T-helper 17 cell (primary cell): ENCODE measurements around the gene CDCP2. TPM values are rescaled to one million over a fixed set of nuclear protein-coding genes. Genes with fewer than 3 reads are reported as not detected.

Experiments
- ATAC-seq: fragments of 150-1000 bp; cut with Tn5 transposase; 2 replicates; pipeline ENCODE4 v1.10.0; 2021; ENCODE audit warnings: mild to moderate bottlenecking, moderate library complexity
- DNase-seq, 3 donors: peaks; one replicate each; pipeline versions ENCODE4 v3.0.0 to v3.0.0-alpha.2; 2020 to 2021
- H3K9me3 ChIP-seq: one replicate; pipeline ENCODE4 v1.7.0; 2013; ENCODE audit warnings: low read length, mild to moderate bottlenecking; ENCODE audit not compliant: control insufficient read depth, poor library complexity, severe bottlenecking
- H3K27ac Mint-ChIP-seq: one replicate; pipeline ENCODE4 v1.8.0; 2022; ENCODE audit warnings: mild to moderate bottlenecking, moderate library complexity, mixed read lengths
- H3K27me3 Mint-ChIP-seq: one replicate; pipeline ENCODE4 v1.8.0; 2022; ENCODE audit warnings: mixed read lengths
- H3K36me3 Mint-ChIP-seq: one replicate; pipeline ENCODE4 v1.8.0; 2022; ENCODE audit warnings: low read depth, mixed read lengths
- H3K4me1 Mint-ChIP-seq: one replicate; pipeline ENCODE4 v1.8.0; 2022; ENCODE audit warnings: mild to moderate bottlenecking, mixed read lengths
- H3K4me3 Mint-ChIP-seq: one replicate; pipeline ENCODE4 v1.8.0; 2022; ENCODE audit warnings: mild to moderate bottlenecking, moderate library complexity, mixed read lengths
- total RNA-seq, 4 donors: library from RNA in 2 of 4; stranded (reverse) in 2 of 4; gene quantifications; one replicate each; pipeline ENCODE4 v1.2.3 and lab custom pipeline; 2022 to 2026

CDCP2 gene
- total RNA-seq (not detected), total RNA-seq (lab: John Stamatoyannopoulos, UW) (0 reads per million in 2 donors)

DNA sequence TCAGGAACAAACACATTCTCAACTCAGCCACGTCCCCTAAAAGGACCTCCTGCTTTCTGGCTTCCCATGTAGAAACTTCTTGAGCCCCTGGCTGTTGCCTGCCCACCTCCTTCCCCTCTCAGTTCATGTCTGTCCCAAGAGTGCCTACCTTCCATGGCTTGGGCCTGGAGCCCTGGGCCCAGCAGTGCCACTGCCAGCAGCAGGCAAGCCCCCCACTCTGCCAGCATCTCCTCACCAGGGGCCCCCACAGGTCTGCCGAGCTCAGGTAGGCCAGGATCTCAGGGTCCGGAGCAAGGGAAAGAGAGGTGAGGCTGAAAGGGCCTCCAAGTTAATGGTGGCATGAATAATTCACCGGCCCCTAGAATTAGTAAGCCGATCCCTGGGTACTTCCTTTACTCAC lies at the start of gene CDCP2:
TSS of gene CDCP2 (minus strand) at position 305 of the 400 bp plus-strand sequence. CDS start at position 227, 78 bp downstream.
- Mint-ChIP-seq H3K4me1 (peaks cover 10% of the 10 kb centered on the region), H3K4me3 (no peak within 1 kb of the TSS), H3K36me3 (no peaks in the 10 kb centered on the region), H3K27ac (no peak within 1 kb of the TSS), H3K27me3 (no peaks in the 10 kb centered on the region)
- ATAC-seq (no peak), DNase-seq (no peak)
- no peaks in the 10 kb centered on the region for H3K9me3 ChIP-seq

DNA sequence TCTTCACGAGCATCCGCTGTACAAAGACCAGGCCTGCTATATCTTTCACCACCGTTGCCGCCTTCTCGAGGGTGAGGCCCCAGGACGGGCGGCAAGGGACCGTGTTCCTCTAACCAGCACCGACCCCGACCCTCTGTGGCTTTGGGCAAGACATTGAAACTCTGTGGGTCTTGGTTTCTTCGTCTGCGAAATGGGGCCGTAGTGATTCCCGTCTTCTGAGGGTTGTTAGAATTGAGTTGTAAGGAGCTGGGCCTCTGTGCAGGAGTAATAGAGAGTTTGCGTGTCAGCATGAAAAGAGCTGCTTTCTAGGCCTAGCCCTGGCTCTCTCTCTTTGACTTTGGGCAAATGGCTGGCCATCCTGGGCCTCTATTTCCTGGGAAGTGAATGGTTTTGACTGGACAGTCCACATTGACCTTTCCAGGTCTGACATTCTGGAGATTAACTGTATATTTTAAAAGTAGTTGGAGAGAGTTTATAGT lies 47.8 kb upstream of the CDCP2 start:
- H3K4me3 Mint-ChIP-seq, result peak overlapping the region; percentile 94
- peak overlapping the region; percentile 89 for H3K27ac Mint-ChIP-seq
- DNase-seq, result no peak
- no peak for ATAC-seq
- H3K9me3 ChIP-seq, result no peaks in the 10 kb centered on the region
- peaks cover 4% of the 10 kb centered on the region for H3K36me3 Mint-ChIP-seq
- no peaks in the 10 kb centered on the region for H3K27me3 Mint-ChIP-seq
- peaks cover 36% of the 10 kb centered on the region for H3K4me1 Mint-ChIP-seq

DNA sequence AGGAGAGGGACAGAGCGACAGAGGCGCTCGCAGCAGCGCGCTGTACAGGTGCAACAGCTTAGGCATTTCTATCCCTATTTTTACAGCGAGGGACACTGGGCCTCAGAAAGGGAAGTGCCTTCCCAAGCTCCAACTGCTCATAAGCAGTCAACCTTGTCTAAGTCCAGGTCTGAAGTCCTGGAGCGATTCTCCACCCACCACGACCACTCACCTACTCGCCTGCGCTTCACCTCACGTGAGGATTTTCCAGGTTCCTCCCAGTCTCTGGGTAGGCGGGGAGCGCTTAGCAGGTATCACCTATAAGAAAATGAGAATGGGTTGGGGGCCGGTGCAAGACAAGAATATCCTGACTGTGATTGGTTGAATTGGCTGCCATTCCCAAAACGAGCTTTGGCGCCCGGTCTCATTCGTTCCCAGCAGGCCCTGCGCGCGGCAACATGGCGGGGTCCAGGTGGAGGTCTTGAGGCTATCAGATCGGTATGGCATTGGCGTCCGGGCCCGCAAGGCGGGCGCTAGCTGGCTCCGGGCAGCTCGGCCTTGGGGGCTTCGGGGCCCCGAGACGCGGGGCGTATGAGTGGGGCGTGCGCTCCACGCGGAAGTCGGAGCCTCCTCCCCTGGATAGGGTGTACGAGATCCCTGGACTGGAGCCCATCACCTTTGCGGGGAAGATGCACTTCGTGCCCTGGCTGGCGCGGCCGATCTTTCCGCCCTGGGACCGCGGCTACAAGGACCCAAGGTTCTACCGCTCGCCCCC lies 47.1 kb upstream of the CDCP2 start, which contains the start of the genes CYB5RL and MRPL37:
TSS of gene CYB5RL (minus strand) at position 266 of the 754 bp plus-strand sequence. CDS start 4,414 bp downstream, outside the sequence.
TSS of gene MRPL37 (plus strand) at position 403 of the 754 bp plus-strand sequence. CDS start at position 480, 77 bp downstream.
- peak; percentile 74 to 81 (median 77) for DNase-seq
- ATAC-seq, result peak; percentile 98
- H3K27ac Mint-ChIP-seq, result peak within 1 kb of the TSS; percentile 89
- peak within 1 kb of the TSS; percentile 94 for H3K4me3 Mint-ChIP-seq
- H3K27me3 Mint-ChIP-seq, result no peaks in the 10 kb centered on the region
- H3K9me3 ChIP-seq, result no peaks in the 10 kb centered on the region
- peaks cover 33% of the 10 kb centered on the region for H3K4me1 Mint-ChIP-seq
- H3K36me3 Mint-ChIP-seq, result no peaks in the 10 kb centered on the region

DNA sequence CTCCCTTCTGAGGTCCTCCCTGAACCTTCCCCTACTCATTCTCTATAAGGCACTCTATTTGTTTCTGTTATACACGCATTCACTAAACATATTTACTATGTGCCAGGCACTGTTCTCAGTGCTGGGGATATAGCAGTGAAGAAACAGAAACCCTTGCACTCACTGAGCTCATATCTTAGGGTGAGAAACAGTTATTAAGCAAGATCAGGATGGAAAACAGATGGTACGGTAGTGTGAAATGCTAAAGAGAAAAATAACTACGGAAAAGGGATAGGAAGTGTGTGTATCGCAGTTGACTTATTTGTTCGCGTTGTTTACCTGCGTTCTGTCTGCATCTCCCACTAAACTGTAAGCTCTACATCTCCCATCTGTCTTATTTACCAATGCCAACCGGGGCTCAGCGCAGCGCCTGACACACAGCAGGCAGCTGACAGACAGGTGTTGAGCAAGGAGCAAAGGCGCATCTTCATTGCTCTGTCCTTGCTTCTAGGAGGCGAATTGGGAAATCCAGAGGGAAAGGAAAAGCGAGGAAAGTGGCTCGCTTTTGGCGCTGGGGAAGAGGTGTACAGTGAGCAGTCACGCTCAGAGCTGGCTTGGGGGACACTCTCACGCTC lies 46.5 kb upstream of the CDCP2 start:
- Mint-ChIP-seq H3K27me3 (no peaks in the 10 kb centered on the region), H3K4me1 (peaks cover 32% of the 10 kb centered on the region), H3K36me3 (no peaks in the 10 kb centered on the region), H3K4me3 (peak overlapping the region; percentile 94), H3K27ac (peak overlapping the region; percentile 89)
- no peak for DNase-seq
- H3K9me3 ChIP-seq, result no peaks in the 10 kb centered on the region
- no peak for ATAC-seq

DNA sequence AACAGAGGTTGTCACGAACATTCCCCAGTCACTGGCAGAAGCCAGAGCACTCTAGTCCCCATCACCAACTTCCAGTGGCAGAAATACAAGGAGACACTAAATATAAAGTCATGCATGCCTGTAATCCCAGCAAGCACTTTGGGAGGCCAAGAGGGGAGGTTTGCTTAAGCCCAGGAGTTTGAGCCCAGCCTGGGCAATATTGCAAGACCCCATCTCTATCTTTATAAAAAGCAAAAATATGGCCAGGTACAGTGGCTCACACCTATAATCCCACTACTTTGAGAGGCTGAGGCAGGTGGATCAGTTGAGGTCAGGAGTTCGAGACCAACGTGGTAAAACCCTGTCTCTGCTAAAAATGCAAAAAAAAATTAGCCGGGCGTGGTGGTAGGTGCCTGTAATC lies 40.7 kb upstream of the CDCP2 start:
- DNase-seq, result no peak
- no peaks in the 10 kb centered on the region for H3K27me3 Mint-ChIP-seq

DNA sequence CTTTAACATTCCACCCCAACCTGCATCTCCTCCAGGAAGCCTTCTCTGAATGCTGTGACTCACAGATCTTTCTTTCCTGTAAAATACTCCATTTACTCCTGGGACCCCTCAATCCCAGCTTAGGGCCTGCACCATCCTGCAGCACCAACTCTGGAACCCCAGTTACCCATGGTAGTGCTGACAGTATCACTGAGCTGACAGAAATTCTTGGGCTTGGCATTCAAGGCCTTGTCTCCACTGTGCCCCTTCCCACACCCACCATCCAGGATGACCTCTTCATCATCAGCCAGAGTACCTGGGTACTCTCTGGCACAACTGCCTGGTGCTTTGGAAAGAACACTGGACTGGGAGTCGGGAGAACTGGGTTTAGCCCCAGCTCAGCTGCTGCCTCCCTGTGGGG lies 38.7 kb upstream of the CDCP2 start:
- Mint-ChIP-seq H3K27me3 (no peaks in the 10 kb centered on the region), H3K36me3 (peaks cover 14% of the 10 kb centered on the region)
- no peak for ATAC-seq

More for the DNA sequence above, 40.7 kb upstream of the CDCP2 start:
- Mint-ChIP-seq H3K4me3 (no peak overlapping the region), H3K4me1 (peaks cover 3% of the 10 kb centered on the region), H3K36me3 (peaks cover 12% of the 10 kb centered on the region), H3K27ac (no peak overlapping the region)
- H3K9me3 ChIP-seq, result no peaks in the 10 kb centered on the region
- no peak for ATAC-seq

DNA sequence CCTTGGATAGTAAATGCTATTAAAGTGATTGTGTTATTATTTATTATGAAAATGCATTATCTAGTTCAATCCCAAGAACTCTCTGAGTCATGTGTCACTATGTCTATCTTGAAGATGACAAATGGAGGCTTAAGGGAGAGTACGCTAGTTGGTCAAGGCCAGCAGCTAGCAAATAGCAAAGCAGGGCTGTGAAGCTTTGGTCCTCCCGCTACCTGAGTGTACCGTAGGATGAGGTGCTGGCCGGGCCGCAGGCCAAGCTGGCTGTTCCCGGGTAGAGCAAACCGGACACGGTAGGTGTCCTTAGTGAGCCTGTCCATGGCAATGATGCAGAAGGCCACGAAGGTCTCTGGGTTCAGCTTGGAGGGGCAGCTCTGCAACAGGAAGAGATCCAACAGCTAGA lies 37.7 kb upstream of the CDCP2 start:
- ATAC-seq, result no peak
- no peak for DNase-seq
- Mint-ChIP-seq H3K4me3 (no peak overlapping the region), H3K27ac (no peak overlapping the region), H3K36me3 (peaks cover 14% of the 10 kb centered on the region), H3K27me3 (no peaks in the 10 kb centered on the region), H3K4me1 (peaks cover 6% of the 10 kb centered on the region)
- H3K9me3 ChIP-seq, result no peaks in the 10 kb centered on the region

More for the DNA sequence above, 38.7 kb upstream of the CDCP2 start:
- Mint-ChIP-seq H3K4me3 (no peak overlapping the region), H3K4me1 (peaks cover 6% of the 10 kb centered on the region), H3K27ac (no peak overlapping the region)
- no peak for DNase-seq
- H3K9me3 ChIP-seq, result no peaks in the 10 kb centered on the region

DNA sequence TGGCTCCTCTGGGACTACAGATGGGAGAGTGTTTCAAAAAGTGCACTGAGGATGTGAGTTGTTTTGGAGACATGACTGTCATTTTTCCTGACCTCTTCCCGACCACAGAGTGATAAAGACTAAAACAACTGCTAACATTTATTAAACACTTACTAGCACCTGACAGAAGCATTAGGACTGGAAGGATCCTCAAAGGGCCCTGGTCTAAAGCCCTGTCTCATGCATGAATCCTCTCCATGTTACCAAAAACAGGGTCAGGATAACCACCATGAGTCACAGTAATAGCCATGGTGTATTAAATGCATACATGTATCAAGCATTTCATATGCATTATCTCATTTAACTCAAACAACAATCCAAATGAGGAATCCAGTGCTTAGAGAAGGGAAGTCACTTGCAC lies 35.5 kb upstream of the CDCP2 start:
- no peaks in the 10 kb centered on the region for H3K9me3 ChIP-seq
- Mint-ChIP-seq H3K27ac (no peak overlapping the region), H3K27me3 (no peaks in the 10 kb centered on the region), H3K4me3 (no peak overlapping the region), H3K36me3 (peaks cover 14% of the 10 kb centered on the region), H3K4me1 (peaks cover 5% of the 10 kb centered on the region)
- no peak for ATAC-seq
- no peak for DNase-seq

DNA sequence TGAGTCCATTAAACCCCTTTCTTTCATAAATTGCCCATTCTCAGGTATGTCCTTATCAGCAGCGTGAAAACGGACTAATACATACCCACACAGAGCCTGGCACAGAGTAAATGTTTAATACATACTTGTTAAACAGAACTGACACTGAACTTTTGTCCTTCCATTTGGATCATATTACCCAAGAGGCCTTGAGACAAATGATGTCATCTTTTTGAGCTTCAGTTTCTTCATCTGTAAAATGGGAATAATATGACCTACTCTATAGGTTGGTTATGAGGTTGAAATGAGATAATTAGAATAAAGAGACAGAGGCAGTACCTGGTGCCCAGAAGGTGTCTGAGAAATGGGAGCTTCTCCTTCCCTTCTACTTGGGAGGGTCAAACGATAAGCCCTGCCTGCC lies 33.3 kb upstream of the CDCP2 start:
- Mint-ChIP-seq H3K36me3 (peaks cover 8% of the 10 kb centered on the region), H3K4me1 (peaks cover 5% of the 10 kb centered on the region), H3K27me3 (no peaks in the 10 kb centered on the region), H3K27ac (no peak overlapping the region), H3K4me3 (no peak overlapping the region)
- no peaks in the 10 kb centered on the region for H3K9me3 ChIP-seq
- ATAC-seq, result no peak
- DNase-seq, result no peak

DNA sequence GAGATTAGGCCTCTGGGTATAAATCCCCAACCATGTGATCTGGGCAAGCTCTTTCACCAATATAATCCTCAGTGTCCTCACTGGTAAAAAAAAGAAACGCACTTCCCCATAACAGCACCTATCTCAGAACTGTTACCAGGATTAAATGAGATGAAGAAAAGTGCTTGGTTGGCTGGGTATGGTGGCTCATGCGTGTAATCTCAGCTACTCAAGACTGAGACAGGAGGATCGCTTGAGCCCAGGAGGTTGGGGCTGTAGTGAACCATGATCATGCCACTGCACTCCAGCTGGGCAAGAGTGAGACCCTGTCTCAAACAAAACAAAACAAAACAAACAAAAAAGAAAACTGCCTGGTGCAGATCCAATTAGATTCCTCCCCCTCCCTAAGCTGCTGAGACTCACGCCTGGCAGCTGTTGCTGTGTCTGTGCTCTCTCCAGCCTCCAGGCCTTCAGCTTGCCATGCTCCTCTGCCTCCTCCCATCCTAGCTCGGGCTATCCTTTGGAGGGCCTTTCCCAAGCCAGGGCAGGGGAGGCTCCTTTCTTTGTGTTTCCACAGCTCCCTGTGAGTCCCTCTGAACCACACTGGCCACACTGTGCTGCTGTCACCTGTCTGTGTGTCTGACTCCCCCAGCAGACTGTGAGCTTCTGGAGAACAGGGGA lies 28.0 kb upstream of the CDCP2 start:
- no peak overlapping the region for H3K27ac Mint-ChIP-seq
- H3K36me3 Mint-ChIP-seq, result no peaks in the 10 kb centered on the region
- no peak for DNase-seq

DNA sequence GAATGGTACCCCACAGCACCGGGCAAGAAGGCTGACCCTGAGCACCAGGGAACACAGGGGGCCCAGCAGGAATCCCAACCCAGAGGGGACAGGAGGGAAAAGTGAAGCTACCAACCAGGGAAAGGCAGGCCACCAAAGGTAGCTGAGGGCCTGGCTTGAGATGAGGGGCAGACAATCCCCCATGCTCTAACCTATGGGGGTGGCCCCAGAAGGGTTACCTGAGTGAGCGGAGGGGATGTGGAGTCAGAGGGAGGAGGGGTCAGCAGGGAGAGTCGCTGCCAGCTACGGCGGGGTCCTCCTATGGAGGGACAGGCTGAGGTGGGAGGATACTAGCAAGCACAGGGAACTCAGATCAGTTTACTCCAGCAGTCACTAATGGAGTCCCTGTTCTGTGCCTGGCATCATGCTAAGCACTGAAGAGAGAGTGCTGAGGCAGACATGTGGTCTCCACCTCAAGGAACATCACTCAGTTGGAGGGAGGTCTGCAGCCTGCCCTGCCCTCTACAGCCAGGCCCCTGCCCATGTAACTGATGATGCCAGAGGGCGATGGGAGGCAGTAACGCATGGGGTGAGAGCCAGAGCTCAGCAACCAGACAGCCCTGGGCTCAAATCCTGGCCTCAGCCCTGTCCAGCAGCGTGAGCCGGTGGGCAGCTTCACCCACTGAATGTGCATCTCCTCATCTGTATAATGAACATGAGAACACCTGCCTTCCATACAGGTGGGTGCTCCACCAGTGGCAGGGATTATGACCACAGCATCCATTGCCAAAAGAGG lies 25.7 kb upstream of the CDCP2 start:
- no peak overlapping the region for H3K4me3 Mint-ChIP-seq
- no peak overlapping the region for H3K27ac Mint-ChIP-seq
- H3K36me3 Mint-ChIP-seq, result no peaks in the 10 kb centered on the region
- DNase-seq (no peak), ATAC-seq (no peak)
- H3K4me1 Mint-ChIP-seq, result peaks cover 2% of the 10 kb centered on the region
- H3K9me3 ChIP-seq, result no peaks in the 10 kb centered on the region
- H3K27me3 Mint-ChIP-seq, result no peaks in the 10 kb centered on the region

More for the DNA sequence above, 28.0 kb upstream of the CDCP2 start:
- H3K27me3 Mint-ChIP-seq, result no peaks in the 10 kb centered on the region
- peaks cover 2% of the 10 kb centered on the region for H3K4me1 Mint-ChIP-seq
- H3K9me3 ChIP-seq, result no peaks in the 10 kb centered on the region
- ATAC-seq, result no peak
- H3K4me3 Mint-ChIP-seq, result no peak overlapping the region

DNA sequence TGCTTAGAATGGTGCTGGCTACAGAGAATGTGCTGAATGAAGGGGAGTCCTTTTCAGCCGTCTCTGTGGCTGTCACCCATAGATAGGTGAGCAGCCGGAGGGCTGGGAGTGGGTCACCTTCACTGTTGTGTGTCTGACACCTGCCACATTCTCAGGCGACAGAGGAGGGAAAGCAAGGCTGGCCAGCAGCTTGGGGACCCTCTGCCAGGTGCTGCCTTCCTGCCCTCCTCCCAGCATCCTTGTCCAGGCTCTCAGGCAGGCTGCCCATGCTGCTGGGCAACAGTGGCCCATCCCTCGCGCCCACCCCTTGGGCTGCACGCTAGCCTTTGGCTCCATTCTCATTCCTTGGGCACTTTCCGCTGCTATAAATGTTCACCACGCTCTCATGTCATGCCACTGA lies 24.9 kb upstream of the CDCP2 start:
- Mint-ChIP-seq H3K36me3 (no peaks in the 10 kb centered on the region), H3K27me3 (no peaks in the 10 kb centered on the region), H3K4me1 (peaks cover 2% of the 10 kb centered on the region), H3K4me3 (no peak overlapping the region), H3K27ac (no peak overlapping the region)
- H3K9me3 ChIP-seq, result no peaks in the 10 kb centered on the region
- DNase-seq (no peak), ATAC-seq (no peak)
